Stimulated activated CD8-positive, alpha-beta memory T cell treated with anti-CD3 and anti-CD28 coated beads, Interleukin-7, amount 100 ng/mL, for 1 hour (primary cell): ENCODE results near the gene TLL2.

Experiments
- DNase-seq, 2 donors: peaks; one replicate each; pipeline ENCODE4 v3.0.0-alpha.2; 2020; ENCODE audit warnings: low read depth in 2 of 2

Gene TLL2

GRCh38 chr10:96324447-96324846, 189.3 kb downstream of the TLL2 start:
- DNase-seq, result no peak

- DNase-seq, result no peak
Measured at GRCh38 chr10:96322275-96322674, 191.5 kb downstream of the TLL2 start.

GRCh38 chr10:96321822-96322221, 191.9 kb downstream of the TLL2 start:
- no peak for DNase-seq

- no peak for DNase-seq
Measured at GRCh38 chr10:96319754-96320474, 193.8 kb downstream of the TLL2 start.

- no peak for DNase-seq
Measured at GRCh38 chr10:96317067-96317833, 196.5 kb downstream of the TLL2 start.
